ENCODE measurements around the gene APBB2. TPM values are rescaled to one million over a fixed set of nuclear protein-coding genes. Genes with fewer than 3 reads are reported as not detected.

Gene APBB2
- total RNA-seq, 2 donors from 2014 or later: 17.4 to 56.6 TPM

DNA sequence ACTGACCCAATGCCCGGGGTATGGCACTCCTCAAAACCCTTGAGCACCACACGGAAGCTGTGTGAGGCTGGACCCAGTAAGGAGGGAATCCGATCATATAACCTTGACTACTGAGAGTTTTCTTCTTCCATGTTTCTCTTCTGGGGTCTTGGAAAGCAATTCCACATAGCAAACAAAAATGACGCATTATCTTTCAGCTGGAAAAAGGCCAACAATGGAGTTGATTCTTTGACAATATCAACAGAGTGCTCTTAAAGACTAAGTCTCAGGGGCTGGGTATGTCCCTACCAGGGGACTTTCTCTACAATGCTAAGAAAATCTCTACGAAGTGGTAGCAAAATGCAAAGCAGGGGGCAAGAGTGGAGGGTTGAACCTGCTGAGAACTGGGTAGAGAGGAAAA lies 276.0 kb downstream of the APBB2 start:
- no peaks in the 10 kb centered on the region for H3K9me3 ChIP-seq
- H3K27me3 ChIP-seq (replicated peaks; ENCODE audit: insufficient read depth): no peaks in the 10 kb centered on the region
- DNase-seq (ENCODE audit: low spot score): no peak
- intact Hi-C loops (cut with DNase I): loop anchor here (10.0 kb wide), 1 partner anchor 106 kb away; no protein-coding TSS in a partner anchor
- TF ChIP-seq POLR2AphosphoS5 (IDR thresholded peaks at IDR 0.05) (no peak), POLR2A (IDR thresholded peaks at IDR 0.05) (no peak)
- TF ChIP-seq, protein P1, sequence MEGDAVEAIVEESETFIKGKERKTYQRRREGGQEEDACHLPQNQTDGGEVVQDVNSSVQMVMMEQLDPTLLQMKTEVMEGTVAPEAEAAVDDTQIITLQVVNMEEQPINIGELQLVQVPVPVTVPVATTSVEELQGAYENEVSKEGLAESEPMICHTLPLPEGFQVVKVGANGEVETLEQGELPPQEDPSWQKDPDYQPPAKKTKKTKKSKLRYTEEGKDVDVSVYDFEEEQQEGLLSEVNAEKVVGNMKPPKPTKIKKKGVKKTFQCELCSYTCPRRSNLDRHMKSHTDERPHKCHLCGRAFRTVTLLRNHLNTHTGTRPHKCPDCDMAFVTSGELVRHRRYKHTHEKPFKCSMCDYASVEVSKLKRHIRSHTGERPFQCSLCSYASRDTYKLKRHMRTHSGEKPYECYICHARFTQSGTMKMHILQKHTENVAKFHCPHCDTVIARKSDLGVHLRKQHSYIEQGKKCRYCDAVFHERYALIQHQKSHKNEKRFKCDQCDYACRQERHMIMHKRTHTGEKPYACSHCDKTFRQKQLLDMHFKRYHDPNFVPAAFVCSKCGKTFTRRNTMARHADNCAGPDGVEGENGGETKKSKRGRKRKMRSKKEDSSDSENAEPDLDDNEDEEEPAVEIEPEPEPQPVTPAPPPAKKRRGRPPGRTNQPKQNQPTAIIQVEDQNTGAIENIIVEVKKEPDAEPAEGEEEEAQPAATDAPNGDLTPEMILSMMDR (IDR thresholded peaks at IDR 0.05): no peak
- no peak overlapping the region for H3K4me3 ChIP-seq
- H3K36me3 ChIP-seq: no peaks in the 10 kb centered on the region
- WGBS: 71% methylated on average over 5 of the region's 5 CpGs
- H3K4me1 ChIP-seq (replicated peaks): no peaks in the 10 kb centered on the region
- no peak overlapping the region for H3K27ac ChIP-seq

DNA sequence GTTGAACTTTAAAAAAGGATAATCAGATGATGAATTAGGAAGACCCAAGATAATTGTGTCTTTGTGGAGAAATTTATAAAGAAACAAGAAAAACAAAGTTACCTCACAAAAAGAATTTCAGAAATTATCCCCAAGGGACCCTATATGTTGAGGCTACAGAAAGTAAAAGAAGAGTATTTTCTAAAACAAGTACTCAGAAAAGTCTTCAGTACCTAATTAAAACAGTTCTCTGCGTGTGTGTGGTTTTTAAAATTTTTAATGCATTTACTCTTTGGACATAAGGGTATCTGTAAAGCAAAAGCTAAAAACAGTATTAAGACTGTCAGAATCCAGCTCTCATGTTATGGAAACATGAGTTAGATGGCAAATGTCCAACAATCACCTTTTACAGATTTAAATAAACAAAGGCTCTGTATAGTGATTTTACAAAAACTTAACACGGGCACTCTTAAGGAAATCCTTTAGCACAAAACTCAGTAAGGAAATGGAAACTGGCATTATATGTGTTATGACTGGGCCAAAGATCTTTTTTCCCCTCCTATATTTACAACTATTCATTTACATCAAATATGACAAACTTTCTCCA lies 277.1 kb downstream of the APBB2 start:
- no peak for DNase-seq (ENCODE audit: low spot score)
- H3K36me3 ChIP-seq: no peaks in the 10 kb centered on the region
- no peaks in the 10 kb centered on the region for H3K9me3 ChIP-seq
- no peaks in the 10 kb centered on the region for H3K27me3 ChIP-seq (replicated peaks; ENCODE audit: insufficient read depth)
- TF ChIP-seq POLR2A (IDR thresholded peaks at IDR 0.05): no peak
- H3K4me3 ChIP-seq: no peak overlapping the region
- no peak overlapping the region for H3K27ac ChIP-seq
- WGBS: 71% methylated on average over 2 of the region's 2 CpGs
- no peaks in the 10 kb centered on the region for H3K4me1 ChIP-seq (replicated peaks)
- intact Hi-C loops (cut with DNase I): loop anchor here (10.0 kb wide), 1 partner anchor 108 kb away; no protein-coding TSS in a partner anchor

DNA sequence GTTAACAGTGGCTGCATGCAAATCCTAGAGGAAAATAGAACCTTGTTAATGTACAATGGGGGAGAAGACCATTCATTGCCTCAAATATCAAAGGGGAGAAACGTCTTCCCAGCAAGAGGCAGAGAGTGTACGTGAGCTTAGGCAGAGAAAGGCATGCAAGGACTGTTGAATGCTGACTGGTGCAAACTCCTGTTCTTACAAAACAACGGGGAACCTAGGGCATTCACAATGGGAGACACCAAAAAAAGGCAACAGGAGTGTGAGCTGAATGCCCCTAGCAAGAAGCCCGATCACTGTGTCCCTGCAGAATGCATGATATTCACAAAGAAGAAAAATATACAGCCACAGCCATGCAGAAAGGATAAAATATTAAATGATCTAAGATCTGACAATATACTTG lies 279.7 kb downstream of the APBB2 start:
- TF ChIP-seq POLR2A (IDR thresholded peaks at IDR 0.05) (no peak), POLR2AphosphoS5 (IDR thresholded peaks at IDR 0.05) (no peak)
- TF ChIP-seq, protein P1 (IDR thresholded peaks at IDR 0.05): no peak
- Histone ChIP-seq H3K4me1 (replicated peaks) (no peaks in the 10 kb centered on the region), H3K4me3 (no peak overlapping the region), H3K27me3 (replicated peaks; ENCODE audit: insufficient read depth) (no peaks in the 10 kb centered on the region), H3K27ac (no peak overlapping the region), H3K36me3 (no peaks in the 10 kb centered on the region), H3K9me3 (no peaks in the 10 kb centered on the region)
- WGBS: 83% methylated on average over 4 of the region's 4 CpGs
- intact Hi-C loops (cut with DNase I): loop anchor here (10.0 kb wide), 1 partner anchor 110 kb away; no protein-coding TSS in a partner anchor
- no peak for DNase-seq (ENCODE audit: low spot score)

DNA sequence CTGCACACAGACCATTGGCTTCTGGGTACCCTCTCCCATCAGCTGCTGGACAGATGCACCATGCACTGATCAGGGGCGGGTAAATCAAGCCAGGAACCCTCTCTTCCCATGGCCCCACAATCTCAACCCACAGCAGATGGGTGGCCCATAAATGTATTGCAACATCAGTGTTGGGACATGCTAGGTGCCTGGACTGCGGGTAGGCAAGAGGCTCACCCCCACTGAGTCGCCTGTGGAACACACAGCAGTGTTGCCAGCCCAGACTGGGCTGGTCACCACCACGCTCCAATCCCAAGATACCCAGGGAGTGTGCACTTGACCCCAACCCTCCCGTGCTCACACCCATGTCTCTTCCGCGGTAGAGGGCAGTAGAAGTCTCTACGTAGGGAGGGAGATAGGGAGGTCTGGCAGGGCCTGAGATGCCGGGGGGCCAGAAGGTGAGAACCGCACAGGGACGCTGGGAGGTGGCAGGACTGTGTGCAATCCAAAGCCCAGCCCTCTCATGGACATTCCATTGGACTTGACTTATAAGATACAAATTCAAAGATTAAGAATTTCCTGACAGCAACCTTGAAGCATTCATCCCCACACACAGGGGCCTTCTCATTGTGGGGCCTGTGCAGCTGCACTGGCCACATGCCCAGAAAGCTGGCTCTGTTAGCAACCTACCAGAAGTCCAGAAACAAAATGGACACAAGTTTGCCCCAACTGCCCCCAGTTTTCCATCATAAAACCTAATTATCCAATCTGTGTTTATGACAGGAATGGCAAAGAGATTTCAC lies 280.9 kb downstream of the APBB2 start:
- Histone ChIP-seq H3K27me3 (replicated peaks; ENCODE audit: insufficient read depth) (no peaks in the 10 kb centered on the region), H3K36me3 (no peaks in the 10 kb centered on the region), H3K27ac (no peak overlapping the region), H3K4me1 (replicated peaks) (no peaks in the 10 kb centered on the region), H3K4me3 (no peak overlapping the region), H3K9me3 (no peaks in the 10 kb centered on the region)
- intact Hi-C loops (cut with DNase I): loop anchor here (10.0 kb wide), 1 partner anchor 111 kb away; no protein-coding TSS in a partner anchor
- TF ChIP-seq POLR2AphosphoS5 (IDR thresholded peaks at IDR 0.05) (no peak), POLR2A (IDR thresholded peaks at IDR 0.05) (no peak)
- TF ChIP-seq, protein P1 (IDR thresholded peaks at IDR 0.05): no peak
- 95% methylated on average over 11 of the region's 11 CpGs for WGBS
- no peak for DNase-seq (ENCODE audit: low spot score)

DNA sequence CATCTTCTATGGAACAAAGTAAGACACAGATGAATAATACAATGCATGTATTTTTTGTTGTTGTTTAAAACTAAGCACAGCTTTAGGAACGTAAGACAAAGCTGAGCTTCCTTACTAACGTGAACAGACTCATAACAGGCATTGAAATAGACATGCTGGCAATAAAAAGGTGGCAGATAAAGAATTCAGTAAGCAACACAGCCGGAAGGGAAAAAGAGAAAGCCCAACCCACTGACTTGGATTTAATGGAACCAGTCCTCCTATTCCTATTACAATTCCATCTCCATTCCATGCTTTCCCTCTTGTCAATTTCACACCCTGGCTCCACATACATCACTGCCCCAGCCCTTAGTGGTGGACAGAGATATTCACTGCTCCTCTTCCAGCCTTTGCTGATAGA lies 282.5 kb downstream of the APBB2 start:
- DNase-seq (ENCODE audit: low spot score): no peak
- no peak overlapping the region for H3K4me3 ChIP-seq
- no peaks in the 10 kb centered on the region for H3K27me3 ChIP-seq (replicated peaks; ENCODE audit: insufficient read depth)
- no peaks in the 10 kb centered on the region for H3K4me1 ChIP-seq (replicated peaks)
- TF ChIP-seq, protein P1 (IDR thresholded peaks at IDR 0.05): no peak
- TF ChIP-seq POLR2AphosphoS5 (IDR thresholded peaks at IDR 0.05) (no peak), POLR2A (IDR thresholded peaks at IDR 0.05) (no peak)
- H3K27ac ChIP-seq: no peak overlapping the region
- H3K9me3 ChIP-seq: no peaks in the 10 kb centered on the region
- H3K36me3 ChIP-seq: no peaks in the 10 kb centered on the region
- 39% methylated on average over 3 of the region's 3 CpGs for WGBS
- intact Hi-C loops (cut with DNase I): loop anchor here (10.0 kb wide), 1 partner anchor 113 kb away; no protein-coding TSS in a partner anchor

All from prostate gland (tissue), 2 donors.